IPS-NIHi7 (cell line): ENCODE measurements around the gene MCCC1.
"Not testable (repeated sequence)": the region's sequence is repeated elsewhere in the genome, so short reads cannot be mapped to it uniquely, and the experiment has no call there.

ENCODE experiments used
- DNase-seq: peaks from one replicate; pipeline ENCODE4 v3.0.0; 2012; ENCODE audit warnings: mixed read lengths; ENCODE audit errors: extremely low spot score

The MCCC1 gene

GRCh38 chr3:183099026-183099837, at the start of gene MCCC1:
Gene MCCC1, minus strand, starts transcription at chr3:183099496. Its CDS starts 56 bp downstream, at chr3:183099440.
- peak; percentile 99 for DNase-seq

DNA sequence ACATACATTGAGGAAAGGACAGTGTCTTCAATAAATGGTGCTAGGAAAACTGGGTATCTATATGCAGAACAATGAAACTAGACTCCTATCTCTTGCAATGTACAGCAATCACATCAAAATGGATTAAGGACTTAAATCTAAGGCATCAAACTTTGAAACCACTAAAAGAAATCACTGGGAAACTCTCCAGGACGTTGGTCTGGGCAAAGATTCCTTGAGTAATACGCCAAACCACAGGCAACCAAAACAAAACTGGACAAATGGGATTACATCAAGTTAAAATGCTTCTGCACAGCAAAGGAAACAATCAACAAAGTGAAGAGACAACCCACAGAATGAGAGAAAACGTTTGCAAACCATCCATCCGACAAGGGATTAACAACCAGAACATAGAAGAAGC, 48.8 kb upstream of the MCCC1 start:
- DNase-seq: no peak

GRCh38 chr3:183144363-183144762, 45.1 kb upstream of the MCCC1 start:
- no peak for DNase-seq

- no peak for DNase-seq
Observed at GRCh38 chr3:183142199-183142598, 42.9 kb upstream of the MCCC1 start.

DNA sequence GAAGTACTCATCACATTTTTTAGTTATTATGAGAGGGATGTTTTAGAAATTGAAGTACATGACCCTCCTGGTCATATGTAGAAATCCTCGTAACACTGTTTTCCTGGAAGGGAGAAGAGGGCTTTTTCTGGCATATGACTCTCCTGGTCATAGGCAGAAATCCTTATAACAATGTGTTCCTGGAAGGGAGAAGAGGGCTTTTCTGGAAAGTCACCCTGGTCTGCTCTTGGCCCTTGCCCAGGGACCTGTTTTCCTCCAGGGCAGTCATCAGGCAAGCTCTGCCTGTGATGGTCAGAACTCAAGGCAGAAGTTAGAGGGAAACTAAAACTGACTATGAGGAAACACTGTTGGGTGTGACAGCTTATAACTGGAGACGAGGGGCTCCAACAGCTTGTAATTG, 35.5 kb upstream of the MCCC1 start:
- DNase-seq: no peak

DNA sequence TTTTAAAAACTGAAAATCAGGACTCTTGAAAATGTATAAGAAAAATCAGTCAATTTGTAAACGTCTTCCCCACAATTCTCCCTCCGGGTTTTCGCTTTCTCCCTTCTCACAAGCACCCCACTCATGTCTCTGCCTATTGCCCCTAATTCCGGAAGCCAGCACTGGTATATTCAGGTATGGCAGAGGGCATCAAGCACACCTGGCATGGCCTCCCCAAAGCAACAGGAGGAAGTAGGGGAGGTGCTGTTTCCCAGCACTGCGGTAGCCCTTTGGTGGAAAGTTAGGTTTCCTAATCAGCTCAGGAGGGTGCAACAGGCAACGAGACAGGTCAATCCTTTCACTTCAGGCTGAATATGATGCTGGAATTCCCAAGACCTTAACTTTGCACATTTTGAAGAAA, 33.1 kb upstream of the MCCC1 start:
- no peak for DNase-seq

DNA sequence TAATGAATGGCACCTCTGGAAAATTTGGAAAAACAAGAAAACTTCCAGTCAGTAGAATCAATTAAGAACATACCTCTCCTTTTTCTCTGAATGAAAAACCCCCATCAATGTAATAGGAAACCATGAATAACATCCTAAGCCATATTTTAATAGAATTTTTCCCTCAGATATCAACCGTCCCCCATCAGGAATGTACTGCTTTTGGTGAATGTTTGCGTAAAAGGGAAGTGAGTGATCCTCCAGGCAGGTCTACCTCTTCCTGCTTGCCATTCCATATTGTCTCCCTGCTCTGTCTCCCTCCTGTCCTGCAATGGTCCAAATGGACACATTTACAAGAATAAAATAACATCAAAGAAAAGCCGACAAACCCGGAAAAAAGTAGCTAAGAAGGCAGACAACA, 32.4 kb upstream of the MCCC1 start:
- no peak for DNase-seq

- DNase-seq: no peak
Observed at GRCh38 chr3:183131186-183131725, 32.0 kb upstream of the MCCC1 start.

- DNase-seq: no peak
Observed at GRCh38 chr3:183129243-183129642, 29.9 kb upstream of the MCCC1 start.

- DNase-seq: no peak
Observed at GRCh38 chr3:183128709-183129108, 29.4 kb upstream of the MCCC1 start.

GRCh38 chr3:183123891-183124290, 24.6 kb upstream of the MCCC1 start:
- no peak for DNase-seq

DNA sequence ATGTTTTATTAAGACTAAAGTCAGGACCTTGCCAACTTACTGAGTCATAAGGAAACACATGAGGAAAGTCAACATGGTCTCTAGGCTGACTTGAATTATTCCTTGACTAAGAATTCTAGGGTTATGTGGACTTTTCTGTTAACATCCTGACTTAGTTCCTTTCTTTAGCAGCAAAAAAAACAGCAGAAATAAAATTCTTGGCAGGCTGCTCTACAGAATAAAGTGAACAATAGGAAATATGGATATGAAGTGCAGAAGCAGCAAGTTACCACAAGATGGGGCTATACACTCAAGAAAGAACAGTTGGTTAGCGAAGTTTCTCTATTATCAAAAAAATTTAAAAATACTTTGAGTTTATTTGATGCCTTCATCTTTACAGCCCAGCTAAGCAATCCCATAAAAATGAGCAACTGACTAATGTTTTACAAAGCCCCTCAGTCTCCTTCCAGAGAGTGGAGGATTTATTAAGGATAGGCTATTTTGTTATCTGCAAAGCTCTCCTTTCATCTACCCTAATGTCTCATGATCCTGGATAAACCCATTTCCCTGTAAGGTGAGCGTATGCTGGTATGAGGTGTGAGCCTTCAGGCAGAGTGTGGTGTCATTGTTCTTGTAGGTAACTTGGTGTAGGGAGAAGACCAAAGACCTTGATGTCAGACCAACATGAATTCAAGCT, 23.1 kb upstream of the MCCC1 start:
- peak; percentile 56 for DNase-seq

GRCh38 chr3:183120538-183121215, 21.4 kb upstream of the MCCC1 start:
- DNase-seq: no peak

DNA sequence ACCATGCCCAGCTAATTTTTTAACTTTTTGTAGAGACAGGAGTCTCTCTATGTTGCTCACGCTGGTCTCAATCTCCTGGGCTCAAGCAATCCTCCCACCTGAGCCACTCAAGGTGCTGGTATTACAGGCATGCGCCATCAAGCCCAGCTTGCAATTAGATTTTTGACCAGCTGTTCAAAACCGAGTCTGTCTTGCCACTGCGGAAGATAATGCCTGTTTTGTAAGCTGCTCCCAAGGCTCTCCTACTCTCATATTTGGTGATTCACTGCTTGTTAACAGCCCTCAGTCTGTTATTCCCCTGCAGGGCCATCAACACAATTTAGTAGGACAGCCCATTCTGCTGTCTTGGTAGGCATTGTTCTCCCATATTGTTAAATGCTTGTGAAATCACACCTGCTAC, 17.8 kb upstream of the MCCC1 start:
- DNase-seq: no peak

DNA sequence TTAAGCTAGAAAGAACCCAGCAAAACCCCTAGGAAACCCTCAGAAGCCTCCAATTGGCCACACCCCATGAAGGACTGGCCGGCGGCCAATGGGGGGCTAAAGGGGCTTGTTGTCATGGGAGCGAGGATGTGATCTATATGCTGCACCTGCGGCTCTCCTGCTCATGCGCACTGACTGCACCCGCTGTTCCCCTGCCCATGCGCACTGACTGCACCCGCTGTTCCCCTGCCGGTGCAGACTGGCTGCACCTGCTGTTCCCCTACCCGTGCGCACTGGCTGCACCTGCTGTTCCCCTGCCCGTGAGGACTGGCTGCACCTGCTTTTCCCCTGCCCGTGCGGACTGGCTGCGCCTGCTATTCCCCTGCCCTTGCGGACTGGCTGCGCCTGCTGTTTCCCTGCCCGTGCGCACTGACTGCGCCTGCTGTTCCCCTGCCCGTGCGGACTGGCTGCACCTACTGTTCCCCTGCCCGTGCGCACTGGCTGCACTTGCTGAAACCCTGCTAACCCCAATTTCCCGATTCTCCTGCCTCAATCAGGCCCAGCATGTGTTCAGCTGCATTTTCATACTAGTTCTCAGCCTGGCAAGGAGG, 16.8 kb upstream of the MCCC1 start:
- DNase-seq: peak; percentile 94

DNA sequence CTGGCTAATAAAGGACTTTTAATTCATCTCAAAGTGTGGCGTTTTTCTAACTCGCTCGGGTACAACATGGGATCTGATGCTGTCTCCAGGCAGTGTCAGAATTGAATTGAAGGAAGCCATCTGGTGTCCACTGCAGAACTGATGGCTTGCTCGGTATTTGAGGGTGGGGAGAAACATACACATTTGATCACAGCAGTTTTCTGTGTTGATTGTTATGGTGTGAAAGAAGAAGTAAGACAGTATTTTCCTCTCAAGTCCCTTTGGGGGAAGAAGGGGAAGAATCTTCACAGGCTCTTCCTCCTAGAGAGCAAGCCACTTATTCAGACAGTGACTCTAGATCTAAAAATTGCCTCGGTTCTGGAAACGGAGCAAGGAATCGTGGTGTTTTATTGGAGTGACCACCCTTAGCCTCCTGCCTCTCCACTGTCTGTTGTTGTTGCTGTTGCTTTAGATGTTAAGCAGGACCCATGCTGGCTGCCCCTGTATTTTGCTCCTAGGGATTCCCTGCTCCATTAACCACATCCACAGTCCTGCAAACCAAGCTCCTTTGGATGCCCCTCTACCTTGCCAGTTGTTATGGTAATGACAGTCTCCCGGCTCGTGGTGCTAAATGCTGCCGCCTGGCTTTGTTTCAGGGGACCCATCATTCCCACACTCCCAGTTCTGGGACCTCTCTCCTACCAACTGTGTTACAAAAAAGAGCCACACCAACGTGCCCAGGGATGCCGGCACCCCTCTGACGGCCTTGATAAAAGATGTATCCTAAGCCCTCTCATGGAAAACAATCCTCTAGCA, 15.3 kb upstream of the MCCC1 start:
- DNase-seq: peak; percentile 65

DNA sequence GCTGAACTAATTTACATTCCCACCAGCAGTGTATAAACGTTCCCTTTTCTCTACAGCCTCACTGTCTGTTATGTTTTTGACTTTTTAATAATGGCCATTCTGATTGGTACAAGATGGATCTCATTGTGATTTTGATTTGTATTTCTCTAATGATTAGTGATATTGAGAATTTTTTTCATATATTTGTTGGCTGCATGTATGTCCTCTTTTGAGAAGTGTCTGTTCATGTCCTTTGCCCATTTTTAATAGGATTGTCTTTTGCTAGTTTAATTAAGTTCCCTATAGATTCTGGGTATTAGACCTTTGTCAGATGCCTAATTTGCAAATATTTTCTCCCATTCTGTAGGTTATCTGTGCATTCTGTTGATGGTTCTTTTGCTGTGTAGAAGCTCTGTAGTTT, 10.6 kb upstream of the MCCC1 start:
- DNase-seq: not testable (repeated sequence)

GRCh38 chr3:183108470-183108869, 9.2 kb upstream of the MCCC1 start:
- no peak for DNase-seq

DNA sequence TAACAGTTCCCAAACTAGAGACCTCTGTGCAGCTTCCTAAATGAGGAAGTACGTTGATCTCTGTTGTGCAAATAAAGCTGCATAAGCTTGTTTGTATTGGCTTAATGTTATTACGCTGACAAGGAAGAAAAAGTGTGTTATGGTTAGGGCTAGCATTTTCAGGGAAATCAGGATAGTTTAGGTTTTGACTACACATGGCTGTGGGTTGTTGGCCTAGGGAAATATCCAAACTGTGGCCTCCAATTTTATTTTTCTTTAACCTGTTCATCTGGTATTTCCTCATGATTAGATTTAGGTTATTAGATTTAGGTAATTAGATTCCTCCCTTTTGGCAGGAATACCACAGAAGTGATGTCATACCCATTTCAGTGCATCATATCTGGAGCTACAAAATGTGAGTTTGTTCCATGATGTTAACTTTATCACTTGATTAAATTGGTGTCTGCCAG, 8.7 kb upstream of the MCCC1 start:
- DNase-seq: no peak

DNA sequence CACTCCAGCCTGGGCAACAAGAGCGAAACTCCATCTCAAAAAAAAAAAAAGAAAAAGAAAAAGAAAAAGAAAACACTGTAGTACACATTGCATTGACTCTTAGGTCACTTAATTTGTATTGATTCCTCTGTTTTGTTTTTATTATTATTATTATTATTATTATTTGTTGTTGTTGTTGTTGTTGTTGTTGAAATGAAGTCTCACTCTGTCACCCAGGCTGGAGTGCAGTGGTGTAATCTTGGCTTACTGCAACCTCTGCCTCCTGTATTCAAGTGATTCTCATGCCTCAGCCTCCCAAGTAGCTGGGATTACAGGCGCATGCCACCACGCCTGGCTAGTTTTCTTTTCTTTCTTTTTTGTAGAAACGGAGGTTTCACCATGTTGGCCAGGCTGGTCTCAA, 8.1 kb upstream of the MCCC1 start:
- not testable (repeated sequence) for DNase-seq

DNA sequence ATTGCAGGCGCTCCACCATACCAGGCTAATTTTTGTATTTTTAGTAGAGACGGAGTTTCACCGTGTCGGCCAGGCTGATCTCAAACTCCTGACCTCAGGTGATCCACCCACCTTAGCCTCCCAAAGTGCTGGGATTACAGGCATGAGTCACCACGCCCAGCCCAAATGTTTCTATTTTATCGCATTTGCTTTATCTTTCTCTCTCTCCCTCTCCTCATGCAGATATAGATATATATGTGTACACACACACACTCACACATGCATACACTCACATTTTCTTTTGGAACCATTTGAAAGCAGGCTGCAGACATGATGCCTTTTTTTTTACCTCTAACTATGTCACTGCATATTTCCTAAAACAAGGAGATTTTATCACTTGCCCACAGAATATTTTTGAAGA, 7.3 kb upstream of the MCCC1 start:
- DNase-seq: no peak
